ENCODE data around the gene GSN. TPM values are rescaled to one million over a fixed set of nuclear protein-coding genes. Genes with fewer than 3 reads are reported as not detected.
A peak's percentile ranks its signal among the peaks of the same experiment; 100 is the strongest.

GSN gene
- total and polyA plus RNA-seq, 2 of the 13 experiments (the other 11 are each of a cell fraction or from before 2014, with no cell fraction given): 294 to 307 TPM

DNA sequence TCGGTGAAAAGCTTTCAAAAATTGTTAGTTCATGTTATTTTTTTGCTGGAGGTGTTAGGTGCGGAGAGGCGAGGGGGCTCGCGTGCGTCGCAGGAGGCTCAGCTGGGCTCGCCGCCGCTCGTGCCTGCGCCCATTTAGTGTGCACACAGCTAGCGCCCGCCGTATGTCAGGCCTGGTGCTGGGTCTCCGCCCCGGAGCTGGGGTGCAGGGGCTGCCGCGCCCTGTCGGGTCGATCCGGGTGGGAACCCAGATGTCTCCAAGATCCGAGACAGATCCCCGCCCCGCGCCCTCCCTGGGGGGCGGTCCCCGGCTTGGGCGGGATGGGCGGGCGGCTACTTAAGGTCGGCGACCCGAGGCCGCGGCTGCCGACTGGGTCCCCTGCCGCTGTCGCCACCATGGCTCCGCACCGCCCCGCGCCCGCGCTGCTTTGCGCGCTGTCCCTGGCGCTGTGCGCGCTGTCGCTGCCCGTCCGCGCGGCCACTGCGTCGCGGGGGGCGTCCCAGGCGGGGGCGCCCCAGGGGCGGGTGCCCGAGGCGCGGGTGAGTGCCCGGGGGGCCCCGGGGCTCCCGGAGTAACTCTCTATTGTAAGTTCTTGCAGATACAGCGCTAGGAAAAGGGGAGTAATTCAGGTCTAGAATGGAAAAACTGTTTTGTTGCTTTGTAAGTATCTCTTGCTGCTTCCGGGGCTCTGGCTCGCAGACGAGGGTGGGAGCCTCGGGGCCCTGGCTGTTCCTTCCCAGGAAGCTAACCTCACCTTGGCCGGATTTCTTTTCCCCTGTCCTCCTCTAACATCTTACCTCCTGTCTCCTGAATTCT lies 31.7 kb downstream of the GSN start (continued):
- TF ChIP-seq, protein P1, sequence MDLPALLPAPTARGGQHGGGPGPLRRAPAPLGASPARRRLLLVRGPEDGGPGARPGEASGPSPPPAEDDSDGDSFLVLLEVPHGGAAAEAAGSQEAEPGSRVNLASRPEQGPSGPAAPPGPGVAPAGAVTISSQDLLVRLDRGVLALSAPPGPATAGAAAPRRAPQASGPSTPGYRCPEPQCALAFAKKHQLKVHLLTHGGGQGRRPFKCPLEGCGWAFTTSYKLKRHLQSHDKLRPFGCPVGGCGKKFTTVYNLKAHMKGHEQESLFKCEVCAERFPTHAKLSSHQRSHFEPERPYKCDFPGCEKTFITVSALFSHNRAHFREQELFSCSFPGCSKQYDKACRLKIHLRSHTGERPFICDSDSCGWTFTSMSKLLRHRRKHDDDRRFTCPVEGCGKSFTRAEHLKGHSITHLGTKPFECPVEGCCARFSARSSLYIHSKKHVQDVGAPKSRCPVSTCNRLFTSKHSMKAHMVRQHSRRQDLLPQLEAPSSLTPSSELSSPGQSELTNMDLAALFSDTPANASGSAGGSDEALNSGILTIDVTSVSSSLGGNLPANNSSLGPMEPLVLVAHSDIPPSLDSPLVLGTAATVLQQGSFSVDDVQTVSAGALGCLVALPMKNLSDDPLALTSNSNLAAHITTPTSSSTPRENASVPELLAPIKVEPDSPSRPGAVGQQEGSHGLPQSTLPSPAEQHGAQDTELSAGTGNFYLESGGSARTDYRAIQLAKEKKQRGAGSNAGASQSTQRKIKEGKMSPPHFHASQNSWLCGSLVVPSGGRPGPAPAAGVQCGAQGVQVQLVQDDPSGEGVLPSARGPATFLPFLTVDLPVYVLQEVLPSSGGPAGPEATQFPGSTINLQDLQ (CRISPR knock-in tag; IDR thresholded peaks at IDR 0.05): peak; percentile 61; the same call in 1 of the 2 replicates
- TF ChIP-seq RAD21 (CRISPR knock-in tag; IDR thresholded peaks at IDR 0.05): no peak; the same call in none of the 2 replicates
- TF ChIP-seq ZFP36L1 (CRISPR knock-in tag; IDR thresholded peaks at IDR 0.05): no peak; the same call in 1 of the 2 replicates
- TF ChIP-seq CREM (IDR thresholded peaks at IDR 0.05): no peak
- no peak for TF ChIP-seq CREM (CRISPR knock-in tag; IDR thresholded peaks at IDR 0.05)
- TF ChIP-seq ISL2 (CRISPR knock-in tag; IDR thresholded peaks at IDR 0.05): no peak; the same call in 1 of the 2 replicates
- TF ChIP-seq, protein P2, sequence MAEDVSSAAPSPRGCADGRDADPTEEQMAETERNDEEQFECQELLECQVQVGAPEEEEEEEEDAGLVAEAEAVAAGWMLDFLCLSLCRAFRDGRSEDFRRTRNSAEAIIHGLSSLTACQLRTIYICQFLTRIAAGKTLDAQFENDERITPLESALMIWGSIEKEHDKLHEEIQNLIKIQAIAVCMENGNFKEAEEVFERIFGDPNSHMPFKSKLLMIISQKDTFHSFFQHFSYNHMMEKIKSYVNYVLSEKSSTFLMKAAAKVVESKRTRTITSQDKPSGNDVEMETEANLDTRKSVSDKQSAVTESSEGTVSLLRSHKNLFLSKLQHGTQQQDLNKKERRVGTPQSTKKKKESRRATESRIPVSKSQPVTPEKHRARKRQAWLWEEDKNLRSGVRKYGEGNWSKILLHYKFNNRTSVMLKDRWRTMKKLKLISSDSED (CRISPR knock-in tag; IDR thresholded peaks at IDR 0.05): no peak
- TF ChIP-seq ZFP82 (CRISPR knock-in tag; IDR thresholded peaks at IDR 0.05; ENCODE audit: borderline replicate concordance): no peak
- TF ChIP-seq, protein P3, sequence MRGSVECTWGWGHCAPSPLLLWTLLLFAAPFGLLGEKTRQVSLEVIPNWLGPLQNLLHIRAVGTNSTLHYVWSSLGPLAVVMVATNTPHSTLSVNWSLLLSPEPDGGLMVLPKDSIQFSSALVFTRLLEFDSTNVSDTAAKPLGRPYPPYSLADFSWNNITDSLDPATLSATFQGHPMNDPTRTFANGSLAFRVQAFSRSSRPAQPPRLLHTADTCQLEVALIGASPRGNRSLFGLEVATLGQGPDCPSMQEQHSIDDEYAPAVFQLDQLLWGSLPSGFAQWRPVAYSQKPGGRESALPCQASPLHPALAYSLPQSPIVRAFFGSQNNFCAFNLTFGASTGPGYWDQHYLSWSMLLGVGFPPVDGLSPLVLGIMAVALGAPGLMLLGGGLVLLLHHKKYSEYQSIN (CRISPR knock-in tag; IDR thresholded peaks at IDR 0.05; ENCODE audit: borderline replicate concordance): no peak
- no peak for TF ChIP-seq MNT (IDR thresholded peaks at IDR 0.05)
- TF ChIP-seq ZBTB8A (CRISPR knock-in tag; IDR thresholded peaks at IDR 0.05; ENCODE audit: borderline replicate concordance, low read depth): no peak
- no peak for TF ChIP-seq LCORL (IDR thresholded peaks at IDR 0.05)
- TF ChIP-seq LCORL (CRISPR knock-in tag; IDR thresholded peaks at IDR 0.05): 0 out of 2 replicates have a peak, but pooled peaks have one; percentile 45
- TF ChIP-seq YY1 (IDR thresholded peaks at IDR 0.05; ENCODE audit: insufficient read depth, insufficient replicate concordance, low read depth, low read length): peak; percentile 81
- TF ChIP-seq, protein P4, sequence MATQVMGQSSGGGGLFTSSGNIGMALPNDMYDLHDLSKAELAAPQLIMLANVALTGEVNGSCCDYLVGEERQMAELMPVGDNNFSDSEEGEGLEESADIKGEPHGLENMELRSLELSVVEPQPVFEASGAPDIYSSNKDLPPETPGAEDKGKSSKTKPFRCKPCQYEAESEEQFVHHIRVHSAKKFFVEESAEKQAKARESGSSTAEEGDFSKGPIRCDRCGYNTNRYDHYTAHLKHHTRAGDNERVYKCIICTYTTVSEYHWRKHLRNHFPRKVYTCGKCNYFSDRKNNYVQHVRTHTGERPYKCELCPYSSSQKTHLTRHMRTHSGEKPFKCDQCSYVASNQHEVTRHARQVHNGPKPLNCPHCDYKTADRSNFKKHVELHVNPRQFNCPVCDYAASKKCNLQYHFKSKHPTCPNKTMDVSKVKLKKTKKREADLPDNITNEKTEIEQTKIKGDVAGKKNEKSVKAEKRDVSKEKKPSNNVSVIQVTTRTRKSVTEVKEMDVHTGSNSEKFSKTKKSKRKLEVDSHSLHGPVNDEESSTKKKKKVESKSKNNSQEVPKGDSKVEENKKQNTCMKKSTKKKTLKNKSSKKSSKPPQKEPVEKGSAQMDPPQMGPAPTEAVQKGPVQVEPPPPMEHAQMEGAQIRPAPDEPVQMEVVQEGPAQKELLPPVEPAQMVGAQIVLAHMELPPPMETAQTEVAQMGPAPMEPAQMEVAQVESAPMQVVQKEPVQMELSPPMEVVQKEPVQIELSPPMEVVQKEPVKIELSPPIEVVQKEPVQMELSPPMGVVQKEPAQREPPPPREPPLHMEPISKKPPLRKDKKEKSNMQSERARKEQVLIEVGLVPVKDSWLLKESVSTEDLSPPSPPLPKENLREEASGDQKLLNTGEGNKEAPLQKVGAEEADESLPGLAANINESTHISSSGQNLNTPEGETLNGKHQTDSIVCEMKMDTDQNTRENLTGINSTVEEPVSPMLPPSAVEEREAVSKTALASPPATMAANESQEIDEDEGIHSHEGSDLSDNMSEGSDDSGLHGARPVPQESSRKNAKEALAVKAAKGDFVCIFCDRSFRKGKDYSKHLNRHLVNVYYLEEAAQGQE (IDR thresholded peaks at IDR 0.05; ENCODE audit: borderline replicate concordance in 1 of 2, low read depth in 1 of 2, low read length in 2 of 2): peak in 1 of 2 experiments; percentile 47; a peak in 1 of 4 replicates

Measured in HepG2 (cell line).